ENCODE data around the gene MUC22.
"Not testable (repeated sequence)": the region's sequence is repeated elsewhere in the genome, so short reads cannot be mapped to it uniquely, and the experiment has no call there.

MUC22 gene

DNA sequence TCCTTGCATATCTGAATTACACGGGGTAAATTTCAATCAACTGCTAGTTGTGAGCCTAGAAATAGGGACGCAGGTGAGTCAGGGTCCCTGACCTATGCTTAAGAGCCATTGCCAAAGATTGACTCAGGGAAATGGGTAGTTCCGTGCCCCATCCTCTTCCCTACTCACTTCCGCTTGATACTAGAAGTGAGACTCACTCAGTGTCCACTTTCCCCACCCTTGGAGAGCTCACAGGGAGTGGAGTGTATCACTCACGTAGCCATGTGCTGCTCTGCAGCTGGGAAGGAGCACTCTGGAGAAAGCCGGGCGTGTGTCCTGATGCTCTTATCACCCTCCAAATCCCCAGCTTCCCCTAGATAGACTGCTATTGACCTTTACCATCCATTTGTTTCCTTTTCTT lies 543 bp upstream of the MUC22 start:
- H3K4me3 ChIP-seq (ENCODE audit: low read depth in 1 of 2, low read length in 2 of 2), result no peak overlapping the region
- no peaks in the 10 kb centered on the region for H3K9me3 ChIP-seq (ENCODE audit: control insufficient read depth in 1 of 2, low read length in 2 of 2)
- H3K27me3 ChIP-seq (ENCODE audit: control insufficient read depth in 1 of 2, insufficient read depth in 2 of 2, low read length in 2 of 2), result peaks cover 0 to 5% of the 10 kb centered on the region in 2 donors
- H3K27ac ChIP-seq (ENCODE audit: low read depth, low read length), result no peak overlapping the region
- H3K36me3 ChIP-seq (ENCODE audit: control insufficient read depth in 1 of 2, insufficient read depth in 2 of 2, low read length in 2 of 2), result no peaks in the 10 kb centered on the region
- no peaks in the 10 kb centered on the region for H3K4me1 ChIP-seq (ENCODE audit: control insufficient read depth in 1 of 2, insufficient read depth in 2 of 2, low read length in 2 of 2)
- no peak overlapping the region for H3K9ac ChIP-seq (ENCODE audit: low read depth in 1 of 2, low read length in 2 of 2)

DNA sequence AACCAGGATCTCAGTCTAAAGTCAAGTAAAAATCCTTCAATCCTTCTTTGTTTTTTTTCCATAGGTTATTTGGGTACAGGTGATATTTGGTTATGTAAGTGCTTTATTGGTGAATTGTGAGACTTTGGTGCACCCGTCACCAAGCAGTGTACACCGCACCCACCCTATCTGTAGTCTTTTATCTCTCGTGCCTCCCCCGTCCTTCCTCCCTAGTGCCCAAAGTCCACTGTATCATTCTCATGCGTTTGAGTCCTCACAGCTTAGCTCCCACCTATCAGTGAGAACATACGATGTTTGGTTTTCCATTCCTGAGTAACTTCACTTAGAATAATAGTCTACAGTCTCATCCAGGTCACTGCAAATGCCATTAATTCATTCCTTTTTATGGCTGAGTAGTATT lies 879 bp downstream of the MUC22 start:
- peaks cover 0 to 5% of the 10 kb centered on the region in 2 donors for H3K27me3 ChIP-seq (ENCODE audit: control insufficient read depth in 1 of 2, insufficient read depth in 2 of 2, low read length in 2 of 2)
- no peak overlapping the region for H3K9ac ChIP-seq (ENCODE audit: low read depth in 1 of 2, low read length in 2 of 2)
- no peaks in the 10 kb centered on the region for H3K4me1 ChIP-seq (ENCODE audit: control insufficient read depth in 1 of 2, insufficient read depth in 2 of 2, low read length in 2 of 2)
- peaks cover 0 to 4% of the 10 kb centered on the region in 2 donors for H3K9me3 ChIP-seq (ENCODE audit: control insufficient read depth in 1 of 2, low read length in 2 of 2)
- H3K4me3 ChIP-seq (ENCODE audit: low read depth in 1 of 2, low read length in 2 of 2), result no peak overlapping the region
- no peak overlapping the region for H3K27ac ChIP-seq (ENCODE audit: low read depth, low read length)
- H3K36me3 ChIP-seq (ENCODE audit: control insufficient read depth in 1 of 2, insufficient read depth in 2 of 2, low read length in 2 of 2), result no peaks in the 10 kb centered on the region

DNA sequence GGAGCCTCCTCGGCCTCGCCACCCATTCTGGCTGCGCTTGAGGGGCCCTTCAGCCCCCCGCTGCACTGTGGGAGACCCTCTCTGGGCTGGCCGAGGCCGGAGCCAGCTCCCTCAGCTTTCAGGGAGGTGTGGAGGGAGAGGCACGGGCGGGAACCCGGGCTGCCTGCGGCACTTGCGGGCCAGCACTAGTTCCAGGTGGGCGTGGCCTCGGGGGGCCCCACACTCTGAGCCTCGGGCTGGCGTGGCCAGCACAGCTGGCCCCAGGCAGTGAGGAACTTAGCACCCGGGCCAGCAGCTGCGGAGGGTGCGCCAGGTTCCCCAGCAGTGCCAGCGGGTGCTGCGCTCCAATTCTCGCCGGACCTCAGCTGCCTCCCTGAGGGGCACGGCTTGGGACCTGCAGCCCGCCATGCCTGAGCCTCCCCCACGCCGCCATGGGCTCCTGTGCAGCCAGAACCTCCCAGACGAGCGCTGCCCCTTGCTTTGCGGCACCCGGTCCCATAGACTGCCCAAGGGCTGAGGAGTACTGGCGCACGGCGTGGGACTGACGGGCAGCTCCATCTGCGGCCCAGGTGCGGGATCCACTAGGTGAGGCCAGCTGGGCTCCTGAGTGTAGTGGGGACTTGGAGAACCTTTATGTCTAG lies 6.5 kb downstream of the MUC22 start:
- Histone ChIP-seq H3K27ac (ENCODE audit: low read depth, low read length) (no peak overlapping the region), H3K4me3 (ENCODE audit: low read depth in 1 of 2, low read length in 2 of 2) (no peak overlapping the region), H3K4me1 (ENCODE audit: control insufficient read depth in 1 of 2, insufficient read depth in 2 of 2, low read length in 2 of 2) (peaks cover 0 to 6% of the 10 kb centered on the region in 2 donors), H3K9ac (ENCODE audit: low read depth in 1 of 2, low read length in 2 of 2) (no peak overlapping the region), H3K27me3 (ENCODE audit: control insufficient read depth in 1 of 2, insufficient read depth in 2 of 2, low read length in 2 of 2) (no peaks in the 10 kb centered on the region), H3K36me3 (ENCODE audit: control insufficient read depth in 1 of 2, insufficient read depth in 2 of 2, low read length in 2 of 2) (no peaks in the 10 kb centered on the region), H3K9me3 (ENCODE audit: control insufficient read depth in 1 of 2, low read length in 2 of 2) (peaks cover 0 to 4% of the 10 kb centered on the region in 2 donors)

DNA sequence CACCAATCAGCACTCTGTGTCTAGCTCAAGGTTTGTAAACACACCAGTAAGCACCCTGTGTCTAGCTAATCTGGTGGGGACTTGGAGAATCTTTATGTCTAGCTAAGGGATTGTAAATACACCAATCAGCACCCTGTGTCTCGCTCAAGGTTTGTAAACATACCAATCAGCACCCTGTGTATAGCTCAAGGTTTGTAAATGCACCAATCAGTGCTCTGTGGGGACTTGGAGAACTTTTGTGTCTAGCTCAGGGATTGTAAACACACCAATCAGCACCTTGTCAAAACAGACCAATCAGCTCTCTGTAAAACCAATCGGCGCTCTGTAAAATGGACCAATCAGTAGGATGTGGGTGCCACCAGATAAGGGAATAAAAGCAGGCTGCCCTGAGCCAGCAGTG lies 7.2 kb downstream of the MUC22 start:
- H3K4me1 ChIP-seq (ENCODE audit: control insufficient read depth in 1 of 2, insufficient read depth in 2 of 2, low read length in 2 of 2); H3K4me3 ChIP-seq (ENCODE audit: low read depth in 1 of 2, low read length in 2 of 2); H3K9ac ChIP-seq (ENCODE audit: low read depth in 1 of 2, low read length in 2 of 2); H3K27me3 ChIP-seq (ENCODE audit: control insufficient read depth in 1 of 2, insufficient read depth in 2 of 2, low read length in 2 of 2); H3K9me3 ChIP-seq (ENCODE audit: control insufficient read depth in 1 of 2, low read length in 2 of 2); H3K27ac ChIP-seq (ENCODE audit: low read depth, low read length); H3K36me3 ChIP-seq (ENCODE audit: control insufficient read depth in 1 of 2, insufficient read depth in 2 of 2, low read length in 2 of 2): not testable (repeated sequence)

DNA sequence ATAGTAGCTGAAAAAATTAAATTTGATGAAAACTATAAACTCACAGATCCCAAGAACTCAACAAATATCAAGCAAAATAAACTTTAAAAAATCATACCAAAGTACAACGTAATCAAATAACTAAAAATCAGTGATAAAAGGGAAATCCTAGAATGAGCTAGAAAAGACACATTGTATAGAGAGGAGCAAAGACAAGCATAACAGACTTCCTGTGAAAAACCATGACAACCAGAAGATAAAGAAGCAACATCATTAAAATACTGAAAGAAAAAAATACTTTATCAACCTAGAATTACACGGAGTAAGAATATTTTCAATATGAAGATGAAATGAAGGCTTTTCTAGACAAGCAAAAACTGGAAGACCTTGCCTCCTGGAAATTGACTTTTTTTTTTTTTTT lies 9.8 kb downstream of the MUC22 start:
- no peaks in the 10 kb centered on the region for H3K36me3 ChIP-seq (ENCODE audit: control insufficient read depth in 1 of 2, insufficient read depth in 2 of 2, low read length in 2 of 2)
- no peak overlapping the region for H3K27ac ChIP-seq (ENCODE audit: low read depth, low read length)
- no peaks in the 10 kb centered on the region for H3K27me3 ChIP-seq (ENCODE audit: control insufficient read depth in 1 of 2, insufficient read depth in 2 of 2, low read length in 2 of 2)
- no peak overlapping the region for H3K9ac ChIP-seq (ENCODE audit: low read depth in 1 of 2, low read length in 2 of 2)
- H3K9me3 ChIP-seq (ENCODE audit: control insufficient read depth in 1 of 2, low read length in 2 of 2), result peaks cover 0 to 4% of the 10 kb centered on the region in 2 donors
- H3K4me3 ChIP-seq (ENCODE audit: low read depth in 1 of 2, low read length in 2 of 2), result no peak overlapping the region
- peaks cover 0 to 6% of the 10 kb centered on the region in 2 donors for H3K4me1 ChIP-seq (ENCODE audit: control insufficient read depth in 1 of 2, insufficient read depth in 2 of 2, low read length in 2 of 2)

DNA sequence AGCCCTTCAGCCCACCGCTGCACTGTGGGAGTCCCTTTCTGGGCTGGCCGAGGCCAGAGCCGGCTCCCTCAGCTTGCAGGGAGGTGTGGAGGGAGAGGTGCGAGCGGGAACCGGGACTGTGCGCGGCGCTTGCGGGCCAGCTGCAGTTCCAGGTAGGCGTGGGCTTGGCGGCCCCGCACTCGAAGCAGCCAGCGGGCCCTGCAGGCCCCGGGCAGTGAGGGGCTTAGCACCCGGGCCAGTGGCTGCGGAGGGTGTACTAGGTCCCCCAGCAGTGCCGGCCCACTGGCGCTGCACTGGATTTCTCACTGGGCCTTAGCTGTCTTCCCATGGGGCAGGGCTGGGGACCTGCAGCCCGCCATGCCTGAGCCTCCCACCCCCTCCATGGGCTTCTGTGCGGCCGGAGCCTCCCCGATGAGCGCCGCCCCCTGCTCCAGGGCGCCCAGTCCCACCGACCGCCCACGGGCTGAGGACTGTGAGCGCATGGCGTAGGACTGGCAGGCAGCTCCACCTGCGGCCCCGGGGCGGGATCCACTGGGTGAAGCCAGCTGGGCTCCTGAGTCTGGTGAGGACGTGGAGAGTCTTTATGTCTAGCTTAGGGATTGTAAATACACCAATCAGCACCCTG lies 10.5 kb downstream of the MUC22 start:
- not testable (repeated sequence) for H3K9ac ChIP-seq (ENCODE audit: low read depth in 1 of 2, low read length in 2 of 2); H3K9me3 ChIP-seq (ENCODE audit: control insufficient read depth in 1 of 2, low read length in 2 of 2); H3K27me3 ChIP-seq (ENCODE audit: control insufficient read depth in 1 of 2, insufficient read depth in 2 of 2, low read length in 2 of 2); H3K36me3 ChIP-seq (ENCODE audit: control insufficient read depth in 1 of 2, insufficient read depth in 2 of 2, low read length in 2 of 2); H3K27ac ChIP-seq (ENCODE audit: low read depth, low read length); H3K4me1 ChIP-seq (ENCODE audit: control insufficient read depth in 1 of 2, insufficient read depth in 2 of 2, low read length in 2 of 2); H3K4me3 ChIP-seq (ENCODE audit: low read depth in 1 of 2, low read length in 2 of 2)

DNA sequence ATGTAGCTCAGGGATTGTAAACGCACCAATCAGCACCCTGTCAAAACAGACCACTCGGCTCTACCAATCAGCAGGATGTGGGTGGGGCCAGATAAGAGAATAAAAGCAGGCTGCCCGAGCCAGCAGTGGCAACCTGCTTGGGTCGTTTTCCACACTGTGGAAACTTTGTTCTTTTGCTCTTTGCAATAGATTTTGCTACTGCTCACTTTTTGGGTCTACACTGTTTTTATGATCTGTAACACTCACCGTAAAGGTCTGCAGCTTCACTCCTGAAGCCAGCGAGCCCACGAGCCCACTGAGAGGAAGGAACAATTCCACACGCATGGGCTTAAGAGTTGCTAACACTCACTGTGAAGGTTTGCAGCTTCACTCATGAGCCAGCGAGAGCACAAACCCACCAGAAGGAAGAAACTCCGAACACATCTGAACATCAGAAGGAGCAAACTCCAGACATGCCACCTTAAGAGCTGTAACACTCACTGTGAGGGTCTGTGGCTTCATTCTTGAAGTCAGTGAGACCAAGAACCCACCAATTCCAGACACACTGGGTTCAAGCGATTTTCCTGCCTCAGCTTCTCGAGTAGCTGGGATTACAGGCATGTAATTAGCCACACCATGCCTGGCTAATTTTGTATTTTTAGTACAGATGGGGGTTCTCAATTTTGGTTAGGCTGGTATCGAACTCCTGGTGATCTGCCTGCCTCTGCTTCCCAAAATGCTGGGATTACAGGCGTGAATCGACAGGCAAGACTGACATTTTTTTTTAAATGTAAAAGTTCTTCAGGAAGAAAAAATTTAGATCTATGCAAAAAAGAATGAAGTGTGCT lies 11.6 kb downstream of the MUC22 start:
- H3K27ac ChIP-seq (ENCODE audit: low read depth, low read length); H3K9me3 ChIP-seq (ENCODE audit: control insufficient read depth in 1 of 2, low read length in 2 of 2); H3K9ac ChIP-seq (ENCODE audit: low read depth in 1 of 2, low read length in 2 of 2); H3K4me1 ChIP-seq (ENCODE audit: control insufficient read depth in 1 of 2, insufficient read depth in 2 of 2, low read length in 2 of 2); H3K36me3 ChIP-seq (ENCODE audit: control insufficient read depth in 1 of 2, insufficient read depth in 2 of 2, low read length in 2 of 2); H3K27me3 ChIP-seq (ENCODE audit: control insufficient read depth in 1 of 2, insufficient read depth in 2 of 2, low read length in 2 of 2); H3K4me3 ChIP-seq (ENCODE audit: low read depth in 1 of 2, low read length in 2 of 2): not testable (repeated sequence)

DNA sequence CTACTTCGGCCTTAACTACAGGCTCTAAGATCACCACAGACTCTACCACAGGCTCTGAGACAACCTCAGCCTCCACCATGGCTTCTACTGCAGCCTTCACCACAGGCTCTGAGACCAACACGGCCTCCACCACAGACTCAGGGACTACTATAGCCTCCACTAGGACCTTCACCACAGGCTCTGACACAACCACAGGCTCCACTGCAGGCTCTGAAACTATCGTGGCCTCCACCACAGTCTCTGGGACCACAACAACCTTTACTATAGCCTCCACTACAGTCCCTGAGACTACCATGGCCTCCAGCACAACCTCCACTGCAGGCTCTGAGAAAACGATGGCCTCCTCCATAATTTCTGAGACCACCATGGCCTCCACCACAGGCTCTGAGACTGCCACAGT lies 15.3 kb downstream of the MUC22 start:
- Histone ChIP-seq H3K27ac (ENCODE audit: low read depth, low read length) (no peak overlapping the region), H3K4me3 (ENCODE audit: low read depth in 1 of 2, low read length in 2 of 2) (no peak overlapping the region), H3K27me3 (ENCODE audit: control insufficient read depth in 1 of 2, insufficient read depth in 2 of 2, low read length in 2 of 2) (peaks cover 0 to 4% of the 10 kb centered on the region in 2 donors), H3K9ac (ENCODE audit: low read depth in 1 of 2, low read length in 2 of 2) (no peak overlapping the region), H3K9me3 (ENCODE audit: control insufficient read depth in 1 of 2, low read length in 2 of 2) (no peaks in the 10 kb centered on the region), H3K36me3 (ENCODE audit: control insufficient read depth in 1 of 2, insufficient read depth in 2 of 2, low read length in 2 of 2) (no peaks in the 10 kb centered on the region), H3K4me1 (ENCODE audit: control insufficient read depth in 1 of 2, insufficient read depth in 2 of 2, low read length in 2 of 2) (no peaks in the 10 kb centered on the region)

DNA sequence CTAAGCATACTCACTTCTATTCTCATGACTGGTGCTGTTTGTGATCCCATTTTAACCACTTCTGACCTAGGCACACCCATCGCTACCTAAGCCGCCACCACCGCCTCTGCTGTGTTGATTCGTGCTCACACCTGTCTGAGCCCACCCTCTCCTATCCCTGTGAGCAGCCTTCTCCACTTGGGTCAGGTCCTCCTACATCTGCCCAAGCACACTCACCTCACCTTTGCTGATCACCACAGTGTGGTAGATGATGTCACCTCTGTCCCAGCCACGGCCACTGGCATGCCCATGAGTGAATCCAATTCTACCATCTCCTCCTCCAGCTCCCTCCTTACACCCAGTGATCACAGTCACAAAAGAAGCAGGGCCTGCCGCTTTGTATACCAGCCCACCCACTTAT lies 20.8 kb downstream of the MUC22 start:
- Histone ChIP-seq H3K9ac (ENCODE audit: low read depth in 1 of 2, low read length in 2 of 2) (no peak overlapping the region), H3K9me3 (ENCODE audit: control insufficient read depth in 1 of 2, low read length in 2 of 2) (no peaks in the 10 kb centered on the region), H3K36me3 (ENCODE audit: control insufficient read depth in 1 of 2, insufficient read depth in 2 of 2, low read length in 2 of 2) (no peaks in the 10 kb centered on the region), H3K27me3 (ENCODE audit: control insufficient read depth in 1 of 2, insufficient read depth in 2 of 2, low read length in 2 of 2) (peaks cover 0 to 4% of the 10 kb centered on the region in 2 donors), H3K27ac (ENCODE audit: low read depth, low read length) (no peak overlapping the region), H3K4me1 (ENCODE audit: control insufficient read depth in 1 of 2, insufficient read depth in 2 of 2, low read length in 2 of 2) (no peaks in the 10 kb centered on the region), H3K4me3 (ENCODE audit: low read depth in 1 of 2, low read length in 2 of 2) (no peak overlapping the region)

DNA sequence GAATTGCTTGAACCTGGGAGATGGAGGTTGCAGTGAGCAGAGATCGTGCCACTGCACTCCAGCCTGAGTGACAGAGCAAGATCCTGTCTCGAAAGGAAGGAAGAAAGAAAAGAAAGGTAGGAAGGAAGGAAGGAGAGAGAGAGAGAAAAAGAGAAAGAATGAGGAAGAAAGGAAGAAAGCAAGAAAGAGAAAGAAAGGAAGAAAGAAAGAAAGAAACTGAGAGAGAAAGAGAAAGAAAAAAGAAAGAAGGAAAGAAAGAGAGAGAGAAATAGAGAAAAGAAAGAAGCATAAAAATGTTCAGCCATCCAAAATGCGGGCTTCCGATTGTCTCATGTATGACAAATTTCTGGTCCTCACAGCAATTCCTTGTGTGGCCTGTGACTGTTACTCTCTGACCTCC lies 22.8 kb downstream of the MUC22 start:
- Histone ChIP-seq H3K9me3 (ENCODE audit: control insufficient read depth in 1 of 2, low read length in 2 of 2) (no peaks in the 10 kb centered on the region), H3K27me3 (ENCODE audit: control insufficient read depth in 1 of 2, insufficient read depth in 2 of 2, low read length in 2 of 2) (peaks cover 0 to 4% of the 10 kb centered on the region in 2 donors), H3K4me1 (ENCODE audit: control insufficient read depth in 1 of 2, insufficient read depth in 2 of 2, low read length in 2 of 2) (no peaks in the 10 kb centered on the region), H3K9ac (ENCODE audit: low read depth in 1 of 2, low read length in 2 of 2) (no peak overlapping the region), H3K27ac (ENCODE audit: low read depth, low read length) (no peak overlapping the region), H3K4me3 (ENCODE audit: low read depth in 1 of 2, low read length in 2 of 2) (no peak overlapping the region), H3K36me3 (ENCODE audit: control insufficient read depth in 1 of 2, insufficient read depth in 2 of 2, low read length in 2 of 2) (no peaks in the 10 kb centered on the region)

Measured in duodenal mucosa (tissue), 2 donors.